GM06990 (cell line): ENCODE data around the gene PRDM5.

ENCODE experiments used
- DNase-seq: peaks from one replicate; pipeline ENCODE4 v3.0.0-alpha.2; 2011; ENCODE audit not compliant: insufficient read length; ENCODE audit errors: extremely low read depth
- H3K27me3 ChIP-seq: replicated peaks from 2 replicates; pipeline ENCODE4 v1.6.0; 2011; ENCODE audit warnings: low read length; ENCODE audit not compliant: control insufficient read depth, insufficient read depth
- H3K36me3 ChIP-seq: 2 replicates; pipeline ENCODE4 v1.5.1; 2011; ENCODE audit warnings: low read length; ENCODE audit not compliant: control insufficient read depth, insufficient read depth
- H3K4me3 ChIP-seq: replicated peaks from 2 replicates; pipeline ENCODE4 v1.5.1; 2011; ENCODE audit warnings: low read depth, mild to moderate bottlenecking, control low read depth, low read length
- CTCF ChIP-seq: IDR thresholded peaks from 2 replicates; pipeline ENCODE4 v1.5.1; 2011; ENCODE audit warnings: low read length, control low read depth, mild to moderate bottlenecking, inconsistent platforms; ENCODE audit not compliant: insufficient read depth, poor library complexity, severe bottlenecking

The PRDM5 gene

GRCh38 chr4:120826853-120827252, 95.7 kb downstream of the PRDM5 start:
- no peak for TF ChIP-seq CTCF
- DNase-seq = no peak
- H3K36me3 ChIP-seq = no peaks in the 10 kb centered on the region
- no peaks in the 10 kb centered on the region; the same call in 1 of the 2 replicates for H3K27me3 ChIP-seq
- H3K4me3 ChIP-seq = no peak overlapping the region

- TF ChIP-seq CTCF = no peak
- Histone ChIP-seq H3K4me3 (no peak overlapping the region), H3K27me3 (no peaks in the 10 kb centered on the region; the same call in 1 of the 2 replicates), H3K36me3 (no peaks in the 10 kb centered on the region)
- DNase-seq = no peak
Observed at GRCh38 chr4:120826449-120826848, 96.1 kb downstream of the PRDM5 start.

GRCh38 chr4:120824946-120825345, 97.6 kb downstream of the PRDM5 start:
- Histone ChIP-seq H3K4me3 (no peak overlapping the region), H3K27me3 (no peaks in the 10 kb centered on the region; the same call in 1 of the 2 replicates), H3K36me3 (no peaks in the 10 kb centered on the region)
- no peak for TF ChIP-seq CTCF
- no peak for DNase-seq

- no peak for TF ChIP-seq CTCF
- no peak for DNase-seq
- Histone ChIP-seq H3K27me3 (no peaks in the 10 kb centered on the region; the same call in 1 of the 2 replicates), H3K36me3 (no peaks in the 10 kb centered on the region), H3K4me3 (no peak overlapping the region)
Observed at GRCh38 chr4:120821977-120822376, 100.5 kb downstream of the PRDM5 start.

- Histone ChIP-seq H3K4me3 (no peak overlapping the region), H3K36me3 (no peaks in the 10 kb centered on the region), H3K27me3 (no peaks in the 10 kb centered on the region; the same call in 1 of the 2 replicates)
- no peak for TF ChIP-seq CTCF
- no peak for DNase-seq
Observed at GRCh38 chr4:120821029-120821428, 101.5 kb downstream of the PRDM5 start.
